Left ventricle myocardium inferior (tissue), 1 donor: ENCODE data around the gene WASHC4. TPM values are rescaled to one million over a fixed set of nuclear protein-coding genes. Genes with fewer than 3 reads are reported as not detected.

Experiments used
- DNase-seq: peaks from one replicate; pipeline ENCODE4 v3.0.0-alpha.2; 2020
- H3K27ac ChIP-seq: fragments of 200-600 bp; replicated peaks from 2 replicates; pipeline ENCODE4 v1.8.0; 2021
- H3K27me3 ChIP-seq: fragments of 200-600 bp; 2 replicates; pipeline ENCODE4 v1.8.0; 2021; ENCODE audit warnings: low read depth
- H3K36me3 ChIP-seq: fragments of 200-600 bp; 2 replicates; pipeline ENCODE4 v1.8.0; 2021
- H3K4me1 ChIP-seq: fragments of 200-600 bp; 2 replicates; pipeline ENCODE4 v1.8.0; 2021
- H3K4me3 ChIP-seq: fragments of 200-600 bp; 2 replicates; pipeline ENCODE4 v1.8.0; 2021; ENCODE audit warnings: mild to moderate bottlenecking, moderate library complexity
- H3K9me3 ChIP-seq: fragments of 200-600 bp; replicated peaks from 2 replicates; pipeline ENCODE4 v1.8.0; 2021
- CTCF ChIP-seq: fragments of 200-600 bp; IDR thresholded peaks from 2 replicates; pipeline ENCODE4 v1.8.0; 2021; ENCODE audit warnings: antibody characterized with exemption, mild to moderate bottlenecking, borderline replicate concordance
- intact Hi-C: fragments of 100-400 bp; cut with micrococcal nuclease; formaldehyde crosslinking; loops from one replicate; pipeline ENCODE4 v1.11.0; 2022
- total RNA-seq: library from RNA; stranded (reverse); fragmentation: NEBNext Ultra II Directional; extraction: Animal tissue kit (Norgen Biotek cat#: 25700); gene quantifications from one replicate; pipeline ENCODE4 v1.2.1, GENCODE V29; 2021
- donor health status: DM: no; HTN: yes; CAD: no; lungs with severe emphysema.

The WASHC4 gene
- total RNA-seq, 1 donor from 2014 or later = 23.5 TPM

DNA sequence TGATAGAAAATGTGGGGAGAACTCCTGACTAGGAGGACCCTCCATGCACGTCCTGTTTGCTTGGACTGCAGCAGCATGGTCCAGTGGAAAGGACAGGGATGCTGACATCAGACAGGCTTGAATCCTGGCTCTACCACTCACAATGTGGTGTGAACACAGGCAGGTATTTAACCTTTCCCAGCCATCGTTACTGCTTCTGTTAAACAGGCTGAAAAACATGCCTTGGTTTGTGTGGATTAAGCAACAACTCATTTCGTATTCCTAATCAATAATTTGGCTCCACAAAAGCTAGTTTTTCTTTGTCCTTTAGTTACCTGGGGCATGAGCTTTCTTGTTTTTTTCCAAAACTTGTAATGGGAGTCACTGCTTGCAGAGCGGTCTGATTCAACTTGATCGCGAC, 87.4 kb downstream of the WASHC4 start:
- no peak for DNase-seq
- Histone ChIP-seq H3K9me3 (no peaks in the 10 kb centered on the region), H3K4me1 (peaks cover 5% of the 10 kb centered on the region), H3K27me3 (no peaks in the 10 kb centered on the region), H3K4me3 (no peak overlapping the region), H3K27ac (no peak overlapping the region), H3K36me3 (peaks cover 93% of the 10 kb centered on the region)
- intact Hi-C loops = no loop called here
- TF ChIP-seq CTCF = no peak

- TF ChIP-seq CTCF = no peak
- H3K9me3 ChIP-seq = no peaks in the 10 kb centered on the region
- intact Hi-C loops = no loop called here
Observed at GRCh38 chr12:105196090-105196489, 88.6 kb downstream of the WASHC4 start.

GRCh38 chr12:105198961-105199360, 91.4 kb downstream of the WASHC4 start:
- Histone ChIP-seq H3K27ac (no peak overlapping the region), H3K36me3 (peaks cover 90% of the 10 kb centered on the region), H3K4me1 (peaks cover 12% of the 10 kb centered on the region), H3K27me3 (no peaks in the 10 kb centered on the region), H3K9me3 (no peaks in the 10 kb centered on the region), H3K4me3 (no peak overlapping the region)
- intact Hi-C loops = no loop called here
- no peak for DNase-seq
- TF ChIP-seq CTCF = no peak

More at GRCh38 chr12:105196090-105196489, 88.6 kb downstream of the WASHC4 start:
- no peak for DNase-seq
- Histone ChIP-seq H3K4me3 (no peak overlapping the region), H3K27me3 (no peaks in the 10 kb centered on the region), H3K27ac (no peak overlapping the region), H3K36me3 (peaks cover 92% of the 10 kb centered on the region), H3K4me1 (peaks cover 6% of the 10 kb centered on the region)

- DNase-seq = no peak
- peaks cover 90% of the 10 kb centered on the region for H3K36me3 ChIP-seq
- H3K4me1 ChIP-seq = peaks cover 12% of the 10 kb centered on the region
- intact Hi-C loops = no loop called here
- H3K27ac ChIP-seq = no peak overlapping the region
- H3K27me3 ChIP-seq = no peaks in the 10 kb centered on the region
- no peak for TF ChIP-seq CTCF
- no peak overlapping the region for H3K4me3 ChIP-seq
- no peaks in the 10 kb centered on the region for H3K9me3 ChIP-seq
Observed at GRCh38 chr12:105200385-105200784, 92.9 kb downstream of the WASHC4 start.

- Histone ChIP-seq H3K27ac (no peak overlapping the region), H3K27me3 (no peaks in the 10 kb centered on the region), H3K36me3 (peaks cover 91% of the 10 kb centered on the region), H3K9me3 (no peaks in the 10 kb centered on the region), H3K4me1 (peaks cover 12% of the 10 kb centered on the region), H3K4me3 (no peak overlapping the region)
- no peak for TF ChIP-seq CTCF
- intact Hi-C loops = no loop called here
- DNase-seq = no peak
Observed at GRCh38 chr12:105201299-105201698, 93.8 kb downstream of the WASHC4 start.

DNA sequence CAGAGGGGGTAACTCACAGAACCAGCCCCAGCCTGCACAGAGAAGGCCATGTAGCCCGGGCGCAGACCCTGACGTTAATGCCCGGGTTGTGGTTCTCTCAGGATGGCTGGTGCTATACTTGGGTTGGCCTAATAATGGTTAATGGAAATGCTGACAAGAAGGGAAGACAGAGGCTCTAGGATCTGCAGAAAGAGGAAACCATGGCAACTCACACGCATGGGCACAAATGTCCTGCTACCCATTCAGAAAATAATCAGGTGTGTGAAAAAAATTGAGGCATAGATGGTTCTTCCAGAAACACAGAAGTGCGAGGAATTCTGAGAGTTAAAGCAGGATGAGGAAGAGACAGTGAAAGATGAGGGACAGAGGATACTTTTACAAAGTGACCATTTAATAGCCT, 94.7 kb downstream of the WASHC4 start:
- H3K9me3 ChIP-seq = no peaks in the 10 kb centered on the region
- H3K27me3 ChIP-seq = no peaks in the 10 kb centered on the region
- H3K27ac ChIP-seq = no peak overlapping the region
- intact Hi-C loops = no loop called here
- peaks cover 12% of the 10 kb centered on the region for H3K4me1 ChIP-seq
- TF ChIP-seq CTCF = no peak
- no peak overlapping the region for H3K4me3 ChIP-seq
- no peak for DNase-seq
- peaks cover 92% of the 10 kb centered on the region for H3K36me3 ChIP-seq
